Keratinocyte (primary cell): ENCODE measurements around the gene CIT. TPM values are rescaled to one million over a fixed set of nuclear protein-coding genes. Genes with fewer than 3 reads are reported as not detected.

Experiments
- DNase-seq: peaks from one replicate; pipeline ENCODE4 v3.0.0-alpha.2; 2011; ENCODE audit warnings: low read depth, missing footprints, low spot score
- FAIRE-seq: peaks from 2 replicates; lab custom pipeline; 2011; peaks lifted over from hg19 to GRCh38; lab: Jason Lieb, UNC
- H2AFZ ChIP-seq: 2 replicates; pipeline ENCODE4 v1.6.0; 2012; ENCODE audit warnings: low read length, control low read depth, inconsistent platforms; ENCODE audit not compliant: control insufficient read depth
- H3K27ac ChIP-seq: 2 replicates; pipeline ENCODE4 v1.5.1; 2011; ENCODE audit warnings: low read length; ENCODE audit not compliant: control insufficient read depth, insufficient read depth
- H3K27me3 ChIP-seq: 3 replicates; pipeline ENCODE4 v1.6.0; 2011; ENCODE audit warnings: low read length; ENCODE audit not compliant: control insufficient read depth, insufficient read depth; ENCODE audit errors: extremely low read depth
- H3K36me3 ChIP-seq, 2 experiments: 2 replicates in 1 of 2; 3 replicates in 1 of 2; pipeline ENCODE4 v1.5.1; 2011; ENCODE audit warnings: low read length in 2 of 2, mild to moderate bottlenecking in 1 of 2; ENCODE audit not compliant: control insufficient read depth in 2 of 2, insufficient read depth in 2 of 2; ENCODE audit errors: extremely low read depth in 1 of 2
- H3K4me1 ChIP-seq: 3 replicates; pipeline ENCODE4 v1.5.1; 2011; ENCODE audit warnings: low read length; ENCODE audit not compliant: control insufficient read depth, insufficient read depth; ENCODE audit errors: extremely low read depth
- H3K4me2 ChIP-seq: 3 replicates; pipeline ENCODE4 v1.6.0; 2011; ENCODE audit warnings: low read depth, low read length; ENCODE audit not compliant: control insufficient read depth, insufficient read depth; ENCODE audit errors: extremely low read depth
- H3K4me3 ChIP-seq, 3 experiments: fragments of 200-600 bp in 1 of 3; sonication (generic) in 1 of 3; 2 replicates in 2 of 3; 3 replicates in 1 of 3; pipeline ENCODE4 v1.5.1; 2011 to 2016; ENCODE audit warnings: low read length in 3 of 3, mild to moderate bottlenecking in 3 of 3, control low read depth in 2 of 3, inconsistent platforms in 1 of 3, low read depth in 1 of 3, mixed read lengths in 1 of 3, mixed run types in 1 of 3, moderate library complexity in 1 of 3; ENCODE audit not compliant: control insufficient read depth in 2 of 3, insufficient read depth in 2 of 3; ENCODE audit errors: extremely low read depth in 1 of 3
- H3K79me2 ChIP-seq: 2 replicates; pipeline ENCODE4 v1.6.0; 2012; ENCODE audit warnings: low read length; ENCODE audit not compliant: control insufficient read depth, insufficient read depth
- H3K9ac ChIP-seq: 3 replicates; pipeline ENCODE4 v1.6.0; 2011; ENCODE audit warnings: low read length; ENCODE audit not compliant: control insufficient read depth, insufficient read depth; ENCODE audit errors: extremely low read depth
- H3K9me1 ChIP-seq: 3 replicates; pipeline ENCODE4 v1.6.0; 2011; ENCODE audit warnings: low read length; ENCODE audit not compliant: control insufficient read depth, insufficient read depth; ENCODE audit errors: extremely low read depth
- H3K9me3 ChIP-seq: 2 replicates; pipeline ENCODE4 v1.5.1; 2012; ENCODE audit warnings: low read depth, low read length; ENCODE audit not compliant: control insufficient read depth
- H4K20me1 ChIP-seq: 3 replicates; pipeline ENCODE4 v1.6.0; 2011; ENCODE audit warnings: low read length; ENCODE audit not compliant: control insufficient read depth, insufficient read depth; ENCODE audit errors: extremely low read depth
- CTCF ChIP-seq, 3 experiments: IDR thresholded peaks in 1 of 3; conservative IDR thresholded peaks in 1 of 3; optimal IDR thresholded peaks in 1 of 3; 2 replicates in 2 of 3; 3 replicates in 1 of 3; pipeline versions ENCODE3 to v1.5.1; 2011; ENCODE audit warnings: low read length in 3 of 3, mild to moderate bottlenecking in 3 of 3, moderate library complexity in 2 of 3, control low read depth in 1 of 3, inconsistent platforms in 1 of 3; ENCODE audit not compliant: insufficient read depth in 2 of 3; ENCODE audit errors: extremely low read depth in 1 of 3
- EZH2 ChIP-seq: IDR thresholded peaks from one replicate; pipeline ENCODE4 v1.6.1; 2012; ENCODE audit warnings: inconsistent platforms, mild to moderate bottlenecking, low read length, moderate library complexity
- dilution Hi-C: fragments of 300-500 bp; cut with MboI; formaldehyde crosslinking; loops from one replicate; pipeline ENCODE4 v1.7.0; 2020; ENCODE audit warnings: low sequenced_read_pairs; ENCODE audit not compliant: extremely low pct_ligation_motif_present
- polyA plus RNA-seq, 5 experiments: library from polyadenylated mRNA; depleted of rRNA in 3 of 5; stranded (reverse) in 3 of 5; stranded (forward) in 1 of 5; unstranded in 1 of 5; fragments of >200 nt; gene quantifications; 1 replicate in 1 of 5; 2 replicates in 3 of 5; 3 replicates in 1 of 5; pipeline versions ENCODE4 v1.2.1 to v1.2.3, GENCODE V29; 2011 to 2012; ENCODE audit warnings: missing spikeins in 2 of 5, low read depth in 1 of 5, low replicate concordance in 1 of 5

CIT gene
- polyA plus RNA-seq, 1 donor (not counting 4 experiments of a cell fraction or from before 2014, with no cell fraction given), result 6.2 TPM

- Histone ChIP-seq H3K9me3 (no peaks in the 10 kb centered on the region), H3K27ac (no peak overlapping the region), H3K79me2 (no peaks in the 10 kb centered on the region), H4K20me1 (no peaks in the 10 kb centered on the region), H3K27me3 (no peaks in the 10 kb centered on the region), H3K4me3 (no peak overlapping the region), H3K9ac (no peak overlapping the region), H3K4me2 (no peak overlapping the region), H3K4me1 (no peaks in the 10 kb centered on the region), H3K9me1 (no peaks in the 10 kb centered on the region), H2AFZ (no peak overlapping the region), H3K36me3 (no peaks in the 10 kb centered on the region)
- dilution Hi-C loops, result no loop called here
- DNase-seq (no peak), FAIRE-seq (no peak)
- TF ChIP-seq CTCF (optimal IDR thresholded peaks at IDR 0.05 in 1 of 3, IDR thresholded peaks at IDR 0.05 in 1 of 3, conservative IDR thresholded peaks at IDR 0.05 in 1 of 3; ENCODE audit: extremely low read depth in 1 of 3, insufficient read depth in 2 of 3, low read length in 3 of 3) (no peak), EZH2 (no peak)
These were observed 59.4 kb downstream of the CIT start for GRCh38 chr12:119817546-119818343.

- no peak overlapping the region for H3K27ac ChIP-seq
- dilution Hi-C loops, result no loop called here
- no peak for DNase-seq
- H3K9ac ChIP-seq, result no peak overlapping the region
- TF ChIP-seq EZH2 (no peak), CTCF (optimal IDR thresholded peaks at IDR 0.05 in 1 of 3, IDR thresholded peaks at IDR 0.05 in 1 of 3, conservative IDR thresholded peaks at IDR 0.05 in 1 of 3; ENCODE audit: extremely low read depth in 1 of 3, insufficient read depth in 2 of 3, low read length in 3 of 3) (no peak)
- peaks cover 20% of the 10 kb centered on the region for H3K4me1 ChIP-seq
- H2AFZ ChIP-seq, result no peak overlapping the region
- FAIRE-seq, result no peak
- no peaks in the 10 kb centered on the region for H3K27me3 ChIP-seq
- no peaks in the 10 kb centered on the region for H3K36me3 ChIP-seq
- no peak overlapping the region for H3K4me3 ChIP-seq
- H3K9me1 ChIP-seq, result no peaks in the 10 kb centered on the region
- no peaks in the 10 kb centered on the region for H3K9me3 ChIP-seq
- no peaks in the 10 kb centered on the region for H3K79me2 ChIP-seq
- H4K20me1 ChIP-seq, result no peaks in the 10 kb centered on the region
- peak overlapping the region; percentile 57 for H3K4me2 ChIP-seq
These were observed 68.1 kb downstream of the CIT start for GRCh38 chr12:119809023-119809422.
